HG03139 (cell line): ENCODE measurements around the gene SNN.

Experiments used
- ATAC-seq: cut with Tn5 transposase; IDR thresholded peaks from one replicate; pipeline ENCODE4 v1.9.1; 2021; ENCODE audit not compliant: unreplicated experiment

The SNN gene

GRCh38 chr16:11727796-11728543, 59.7 kb downstream of the SNN start:
- ATAC-seq: no peak
